Nephron (organoid): ENCODE results near the gene ZIC5.

ENCODE experiments used
- H3K27ac Mint-ChIP-seq, 3 experiments: 2 replicates each; pipeline ENCODE4 v1.8.0; 2020; ENCODE audit warnings: mixed read lengths in 3 of 3, mild to moderate bottlenecking in 2 of 3, moderate library complexity in 1 of 3
- H3K27me3 Mint-ChIP-seq: 2 replicates; pipeline ENCODE4 v1.8.0; 2021; ENCODE audit warnings: low read depth, mild to moderate bottlenecking, moderate library complexity, mixed read lengths
- H3K36me3 Mint-ChIP-seq: 2 replicates; pipeline ENCODE4 v1.8.0; 2020; ENCODE audit warnings: low read depth, mixed read lengths
- H3K4me1 Mint-ChIP-seq: 2 replicates; pipeline ENCODE4 v1.8.0; 2020; ENCODE audit warnings: mixed read lengths
- H3K4me3 Mint-ChIP-seq, 3 experiments: 2 replicates each; pipeline ENCODE4 v1.8.0; 2020; ENCODE audit warnings: mild to moderate bottlenecking in 3 of 3, mixed read lengths in 3 of 3, moderate library complexity in 2 of 3
- H3K9me3 Mint-ChIP-seq: 2 replicates; pipeline ENCODE4 v1.8.0; 2020; ENCODE audit warnings: mixed read lengths
- CTCF ChIP-seq, 3 experiments: fragments of 200-600 bp; sonication (generic); IDR thresholded peaks; one replicate each; pipeline ENCODE4 v1.5.0; 2021; ENCODE audit warnings: antibody characterized with exemption in 3 of 3; ENCODE audit not compliant: unreplicated experiment in 3 of 3

Gene ZIC5

GRCh38 chr13:99965329-99966000, 6.1 kb downstream of the ZIC5 start:
- H3K4me3 Mint-ChIP-seq, result no peak overlapping the region
- H3K4me1 Mint-ChIP-seq, result peaks cover 18% of the 10 kb centered on the region
- H3K27ac Mint-ChIP-seq, result peak overlapping the region in 1 of 3 experiments; percentile 37
- TF ChIP-seq CTCF (IDR thresholded peaks at IDR 0.05; ENCODE audit: unreplicated experiment in 3 of 3), result no peak
- H3K27me3 Mint-ChIP-seq, result peaks cover 96% of the 10 kb centered on the region
- H3K36me3 Mint-ChIP-seq, result peaks cover 3% of the 10 kb centered on the region
- no peaks in the 10 kb centered on the region for H3K9me3 Mint-ChIP-seq

- peaks cover 98% of the 10 kb centered on the region for H3K27me3 Mint-ChIP-seq
- H3K36me3 Mint-ChIP-seq, result no peaks in the 10 kb centered on the region
- H3K4me1 Mint-ChIP-seq, result peaks cover 17% of the 10 kb centered on the region
- no peaks in the 10 kb centered on the region for H3K9me3 Mint-ChIP-seq
- H3K4me3 Mint-ChIP-seq, result no peak overlapping the region
- H3K27ac Mint-ChIP-seq, result no peak overlapping the region
- no peak for TF ChIP-seq CTCF (IDR thresholded peaks at IDR 0.05; ENCODE audit: unreplicated experiment in 3 of 3)
Measured at GRCh38 chr13:99963816-99964339, 7.7 kb downstream of the ZIC5 start.

- no peak for TF ChIP-seq CTCF (IDR thresholded peaks at IDR 0.05; ENCODE audit: unreplicated experiment in 3 of 3)
- Mint-ChIP-seq H3K27me3 (peaks cover 100% of the 10 kb centered on the region), H3K36me3 (no peaks in the 10 kb centered on the region), H3K27ac (no peak overlapping the region), H3K4me1 (peaks cover 24% of the 10 kb centered on the region), H3K4me3 (no peak overlapping the region), H3K9me3 (no peaks in the 10 kb centered on the region)
Measured at GRCh38 chr13:99962242-99962641, 9.3 kb downstream of the ZIC5 start.

GRCh38 chr13:99961636-99962035, 9.9 kb downstream of the ZIC5 start:
- peaks cover 24% of the 10 kb centered on the region for H3K4me1 Mint-ChIP-seq
- TF ChIP-seq CTCF (IDR thresholded peaks at IDR 0.05; ENCODE audit: unreplicated experiment in 3 of 3), result no peak
- no peaks in the 10 kb centered on the region for H3K9me3 Mint-ChIP-seq
- no peak overlapping the region for H3K4me3 Mint-ChIP-seq
- peaks cover 100% of the 10 kb centered on the region for H3K27me3 Mint-ChIP-seq
- no peak overlapping the region for H3K27ac Mint-ChIP-seq
- H3K36me3 Mint-ChIP-seq, result no peaks in the 10 kb centered on the region

GRCh38 chr13:99960663-99961311, 10.8 kb downstream of the ZIC5 start:
- no peak for TF ChIP-seq CTCF (IDR thresholded peaks at IDR 0.05; ENCODE audit: unreplicated experiment in 3 of 3)
- H3K27ac Mint-ChIP-seq, result peak overlapping the region; percentile 15 to 67 (median 31)
- H3K36me3 Mint-ChIP-seq, result no peaks in the 10 kb centered on the region
- H3K27me3 Mint-ChIP-seq, result peaks cover 100% of the 10 kb centered on the region
- peaks cover 29% of the 10 kb centered on the region for H3K4me1 Mint-ChIP-seq
- no peak overlapping the region for H3K4me3 Mint-ChIP-seq
- no peaks in the 10 kb centered on the region for H3K9me3 Mint-ChIP-seq
